ENCODE results near the gene ATP8A2. TPM values are rescaled to one million over a fixed set of nuclear protein-coding genes. Genes with fewer than 3 reads are reported as not detected.

The ATP8A2 gene
- total RNA-seq, 6 experiments from 2014 or later = not detected

GRCh38 chr13:25961294-25961693 lies 589.5 kb downstream of the ATP8A2 start:
- 63% methylated on average over 7 of the region's 7 CpGs for WGBS (ENCODE audit: insufficient coverage, low coverage, low lambda C conversion rate, missing lambda C conversion rate)
- intact Hi-C loops (cut with DNase I) = no loop called here
- H3K4me3 ChIP-seq = no peak overlapping the region
- H3K9me3 ChIP-seq = no peaks in the 10 kb centered on the region
- H3K27me3 ChIP-seq = no peaks in the 10 kb centered on the region
- no peak overlapping the region for H3K27ac ChIP-seq
- no peak for DNase-seq
- H3K4me1 ChIP-seq = no peaks in the 10 kb centered on the region
- no peaks in the 10 kb centered on the region for H3K36me3 ChIP-seq
- no peak for ATAC-seq
- TF ChIP-seq POLR2A (IDR thresholded peaks at IDR 0.05) = no peak
- TF ChIP-seq, protein P1, sequence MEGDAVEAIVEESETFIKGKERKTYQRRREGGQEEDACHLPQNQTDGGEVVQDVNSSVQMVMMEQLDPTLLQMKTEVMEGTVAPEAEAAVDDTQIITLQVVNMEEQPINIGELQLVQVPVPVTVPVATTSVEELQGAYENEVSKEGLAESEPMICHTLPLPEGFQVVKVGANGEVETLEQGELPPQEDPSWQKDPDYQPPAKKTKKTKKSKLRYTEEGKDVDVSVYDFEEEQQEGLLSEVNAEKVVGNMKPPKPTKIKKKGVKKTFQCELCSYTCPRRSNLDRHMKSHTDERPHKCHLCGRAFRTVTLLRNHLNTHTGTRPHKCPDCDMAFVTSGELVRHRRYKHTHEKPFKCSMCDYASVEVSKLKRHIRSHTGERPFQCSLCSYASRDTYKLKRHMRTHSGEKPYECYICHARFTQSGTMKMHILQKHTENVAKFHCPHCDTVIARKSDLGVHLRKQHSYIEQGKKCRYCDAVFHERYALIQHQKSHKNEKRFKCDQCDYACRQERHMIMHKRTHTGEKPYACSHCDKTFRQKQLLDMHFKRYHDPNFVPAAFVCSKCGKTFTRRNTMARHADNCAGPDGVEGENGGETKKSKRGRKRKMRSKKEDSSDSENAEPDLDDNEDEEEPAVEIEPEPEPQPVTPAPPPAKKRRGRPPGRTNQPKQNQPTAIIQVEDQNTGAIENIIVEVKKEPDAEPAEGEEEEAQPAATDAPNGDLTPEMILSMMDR (IDR thresholded peaks at IDR 0.05) = no peak

- no peak for TF ChIP-seq POLR2A (IDR thresholded peaks at IDR 0.05)
- TF ChIP-seq, protein P1 (IDR thresholded peaks at IDR 0.05) = no peak
- ATAC-seq = no peak
These were observed 591.9 kb downstream of the ATP8A2 start for GRCh38 chr13:25963674-25964073.

GRCh38 chr13:25965596-25965995 lies 593.8 kb downstream of the ATP8A2 start:
- no peaks in the 10 kb centered on the region for H3K9me3 ChIP-seq
- H3K4me1 ChIP-seq = no peaks in the 10 kb centered on the region
- TF ChIP-seq, protein P1 (IDR thresholded peaks at IDR 0.05) = no peak
- no peak for TF ChIP-seq POLR2A (IDR thresholded peaks at IDR 0.05)
- H3K27me3 ChIP-seq = no peaks in the 10 kb centered on the region
- intact Hi-C loops (cut with DNase I) = no loop called here
- H3K36me3 ChIP-seq = no peaks in the 10 kb centered on the region
- DNase-seq = no peak
- ATAC-seq = no peak
- H3K4me3 ChIP-seq = no peak overlapping the region
- 44% methylated on average over 2 of the region's 2 CpGs for WGBS (ENCODE audit: insufficient coverage, low coverage, low lambda C conversion rate, missing lambda C conversion rate)
- H3K27ac ChIP-seq = no peak overlapping the region

More at GRCh38 chr13:25963674-25964073, 591.9 kb downstream of the ATP8A2 start:
- no peaks in the 10 kb centered on the region for H3K9me3 ChIP-seq
- H3K27me3 ChIP-seq = no peaks in the 10 kb centered on the region
- no peak for DNase-seq
- intact Hi-C loops (cut with DNase I) = no loop called here
- H3K36me3 ChIP-seq = no peaks in the 10 kb centered on the region
- H3K4me3 ChIP-seq = no peak overlapping the region
- WGBS (ENCODE audit: insufficient coverage, low coverage, low lambda C conversion rate, missing lambda C conversion rate) = 2% methylated on average over 2 of the region's 4 CpGs
- H3K27ac ChIP-seq = no peak overlapping the region
- H3K4me1 ChIP-seq = no peaks in the 10 kb centered on the region

DNA sequence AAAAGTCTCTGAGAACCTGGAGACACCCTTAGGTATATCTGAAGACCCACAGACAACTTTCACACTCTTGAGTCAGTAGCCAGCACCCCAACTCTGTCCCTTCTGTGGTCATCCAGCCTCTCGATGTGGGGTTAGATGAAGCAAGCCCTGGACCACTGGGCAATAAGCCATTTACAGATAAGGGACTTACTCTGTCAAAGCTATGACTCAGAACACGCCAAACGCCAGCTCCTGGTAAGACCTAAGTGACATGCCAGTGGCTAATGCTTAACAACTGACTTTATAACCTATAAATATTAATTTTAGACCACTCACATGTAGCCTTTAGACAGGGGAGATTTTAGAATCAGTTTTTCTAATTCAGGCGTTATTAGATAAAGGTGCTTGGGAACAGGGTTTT lies 594.3 kb downstream of the ATP8A2 start:
- DNase-seq = no peak
- no peaks in the 10 kb centered on the region for H3K36me3 ChIP-seq
- intact Hi-C loops (cut with DNase I) = no loop called here
- H3K9me3 ChIP-seq = no peaks in the 10 kb centered on the region
- 47% methylated on average over 4 of the region's 4 CpGs for WGBS (ENCODE audit: insufficient coverage, low coverage, low lambda C conversion rate, missing lambda C conversion rate)
- H3K4me1 ChIP-seq = no peaks in the 10 kb centered on the region
- TF ChIP-seq POLR2A (IDR thresholded peaks at IDR 0.05) = no peak
- TF ChIP-seq, protein P1 (IDR thresholded peaks at IDR 0.05) = no peak
- H3K4me3 ChIP-seq = no peak overlapping the region
- H3K27me3 ChIP-seq = no peaks in the 10 kb centered on the region
- ATAC-seq = no peak
- H3K27ac ChIP-seq = no peak overlapping the region

- no peaks in the 10 kb centered on the region for H3K27me3 ChIP-seq
- TF ChIP-seq, protein P1 (IDR thresholded peaks at IDR 0.05) = no peak
- TF ChIP-seq POLR2A (IDR thresholded peaks at IDR 0.05) = no peak
- H3K9me3 ChIP-seq = no peaks in the 10 kb centered on the region
- H3K36me3 ChIP-seq = no peaks in the 10 kb centered on the region
- ATAC-seq = no peak
- H3K4me3 ChIP-seq = no peak overlapping the region
- DNase-seq = no peak
- 39% methylated on average over 4 of the region's 4 CpGs for WGBS (ENCODE audit: insufficient coverage, low coverage, low lambda C conversion rate, missing lambda C conversion rate)
- H3K4me1 ChIP-seq = no peaks in the 10 kb centered on the region
- intact Hi-C loops (cut with DNase I) = no loop called here
- H3K27ac ChIP-seq = no peak overlapping the region
These were observed 595.4 kb downstream of the ATP8A2 start for GRCh38 chr13:25967144-25967543.

Data from right lobe of liver (tissue), 6 donors.